ENCODE measurements around the gene SPACA5.
"Not testable (repeated sequence)": the region's sequence is repeated elsewhere in the genome, so short reads cannot be mapped to it uniquely, and the experiment has no call there.

Gene SPACA5

GRCh38 chrX:48021026-48021900, 14.5 kb downstream of the SPACA5 start:
- DNase-seq (ENCODE audit: low read depth), result peak; percentile 41

- DNase-seq (ENCODE audit: low read depth), result no peak
These were observed 15.3 kb downstream of the SPACA5 start for GRCh38 chrX:48022100-48022499.

GRCh38 chrX:48022738-48023137, 15.9 kb downstream of the SPACA5 start:
- DNase-seq (ENCODE audit: low read depth), result no peak

- peak; percentile 42 for DNase-seq (ENCODE audit: low read depth)
These were observed 18.8 kb downstream of the SPACA5 start for GRCh38 chrX:48025561-48025960.

GRCh38 chrX:48027545-48027944, 20.8 kb downstream of the SPACA5 start:
- not testable (repeated sequence) for DNase-seq (ENCODE audit: low read depth)

GRCh38 chrX:48028091-48028490, 21.3 kb downstream of the SPACA5 start:
- no peak for DNase-seq (ENCODE audit: low read depth)

GRCh38 chrX:48030237-48030636, 23.4 kb downstream of the SPACA5 start:
- DNase-seq (ENCODE audit: low read depth), result no peak

GRCh38 chrX:48030641-48031173, 23.9 kb downstream of the SPACA5 start:
- not testable (repeated sequence) for DNase-seq (ENCODE audit: low read depth)

DNA sequence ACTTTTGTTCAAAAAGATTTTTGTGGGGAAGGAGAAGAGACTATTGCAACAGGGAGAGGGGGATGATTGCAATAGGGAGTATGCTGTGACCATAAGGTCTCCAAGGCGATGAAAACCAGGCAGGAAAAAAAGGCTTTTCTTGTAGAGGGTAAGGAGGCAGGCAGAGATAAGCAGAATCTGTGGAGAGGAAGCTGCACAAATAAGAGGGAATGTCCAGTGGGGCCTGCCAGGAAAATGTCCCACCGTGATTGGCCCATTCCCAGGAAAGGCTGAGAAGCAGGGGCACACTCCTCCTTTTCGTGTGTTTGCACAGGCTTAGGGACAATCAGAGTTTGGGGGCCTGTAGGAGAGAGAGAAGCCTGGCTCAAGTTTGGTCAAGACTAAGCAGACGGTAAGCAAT, 29.1 kb downstream of the SPACA5 start:
- no peak for DNase-seq (ENCODE audit: low read depth)

DNA sequence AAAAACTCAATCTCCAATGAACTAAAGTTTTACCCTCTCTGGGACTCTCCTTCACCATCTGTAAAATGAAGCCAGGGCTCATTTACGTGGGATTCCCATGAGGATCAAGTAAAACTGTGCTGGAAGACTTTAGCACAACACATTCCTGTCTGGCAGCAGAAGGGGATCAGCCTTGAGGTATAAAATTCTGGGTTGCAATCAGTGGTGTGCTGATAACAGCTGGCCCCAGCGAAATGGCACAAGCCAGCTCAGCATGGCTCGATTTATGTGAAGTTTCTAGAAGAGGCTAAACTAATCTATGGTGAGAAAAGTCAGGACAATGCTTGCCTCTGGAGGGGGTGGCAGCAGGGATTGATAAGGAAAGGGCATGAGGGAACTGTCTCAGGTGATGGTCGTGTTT, 36.3 kb downstream of the SPACA5 start:
- no peak for DNase-seq (ENCODE audit: low read depth)

GRCh38 chrX:48045410-48046311, 38.9 kb downstream of the SPACA5 start:
- DNase-seq (ENCODE audit: low read depth), result peak; percentile 65

- DNase-seq (ENCODE audit: low read depth), result no peak
These were observed 40.1 kb downstream of the SPACA5 start for GRCh38 chrX:48046846-48047245.

DNA sequence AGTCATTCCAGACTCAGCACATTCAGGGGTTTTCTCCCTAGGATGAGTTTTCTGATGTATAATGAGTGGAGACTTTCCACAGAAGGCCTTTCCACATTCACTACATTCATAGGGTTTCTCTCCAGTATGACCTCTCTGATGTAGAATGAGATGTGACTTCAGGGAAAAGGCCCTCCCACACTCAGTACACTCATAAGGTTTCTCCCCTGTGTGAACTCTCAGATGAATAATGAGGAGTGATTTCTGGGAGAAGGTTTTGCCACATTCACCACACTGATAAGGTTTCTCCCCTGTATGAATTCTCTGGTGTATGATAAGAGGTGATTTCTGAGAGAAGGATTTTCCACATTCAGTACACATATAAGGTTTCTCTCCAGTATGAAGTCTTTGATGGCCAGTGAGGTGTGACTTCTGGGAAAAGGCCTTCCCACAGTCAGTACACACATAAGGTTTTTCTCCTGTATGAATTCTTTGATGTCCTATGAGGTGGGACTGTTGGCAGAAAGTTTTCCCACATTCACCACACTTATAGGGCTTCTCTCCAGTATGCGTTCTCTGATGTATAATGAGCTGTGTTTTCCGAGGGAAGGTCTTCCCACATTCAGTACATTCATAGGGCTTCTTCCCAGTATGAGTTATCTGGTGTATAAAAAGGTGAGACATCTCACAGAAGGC, 52.0 kb downstream of the SPACA5 start:
- no peak for DNase-seq (ENCODE audit: low read depth)

GRCh38 chrX:48059296-48059639, 52.5 kb downstream of the SPACA5 start:
- DNase-seq (ENCODE audit: low read depth), result no peak
